Neutrophil (primary cell): Measurements from ENCODE around the gene LRR1.

Source experiments
- H3K27ac ChIP-seq: fragments of 200-600 bp; sonication (generic); 2 replicates; pipeline ENCODE4 v1.5.1; 2016; ENCODE audit warnings: mild to moderate bottlenecking, moderate library complexity
- H3K27me3 ChIP-seq: fragments of 200-600 bp; sonication (generic); 2 replicates; pipeline ENCODE4 v1.6.0; 2016; ENCODE audit warnings: mild to moderate bottlenecking
- H3K36me3 ChIP-seq: fragments of 200-600 bp; sonication (generic); 2 replicates; pipeline ENCODE4 v1.5.1; 2017
- H3K4me1 ChIP-seq, 2 experiments: fragments of 200-600 bp in 1 of 2; sonication (generic) in 1 of 2; 1 replicate in 1 of 2; 2 replicates in 1 of 2; pipeline versions ENCODE4 v1.5.1 to v1.6.1; 2013 to 2016; ENCODE audit warnings: low read depth in 1 of 2, low read length in 1 of 2, mild to moderate bottlenecking in 1 of 2, moderate library complexity in 1 of 2; ENCODE audit not compliant: control insufficient read depth in 1 of 2, insufficient read depth in 1 of 2
- H3K4me3 ChIP-seq, 2 experiments: fragments of 200-600 bp in 1 of 2; sonication (generic) in 1 of 2; 1 replicate in 1 of 2; 2 replicates in 1 of 2; pipeline ENCODE4 v1.5.1; 2013 to 2016; ENCODE audit warnings: low read depth in 1 of 2, low read length in 1 of 2, mild to moderate bottlenecking in 1 of 2, moderate library complexity in 1 of 2
- H3K9me3 ChIP-seq: fragments of 200-600 bp; sonication (generic); 2 replicates; pipeline ENCODE4 v1.5.1; 2016
- TF ChIP-seq, protein P1 (sequence below): fragments of 200-600 bp; sonication (generic); IDR thresholded peaks from 2 replicates; pipeline ENCODE4 v1.5.1; 2016; ENCODE audit warnings: antibody characterized with exemption

Gene LRR1

DNA sequence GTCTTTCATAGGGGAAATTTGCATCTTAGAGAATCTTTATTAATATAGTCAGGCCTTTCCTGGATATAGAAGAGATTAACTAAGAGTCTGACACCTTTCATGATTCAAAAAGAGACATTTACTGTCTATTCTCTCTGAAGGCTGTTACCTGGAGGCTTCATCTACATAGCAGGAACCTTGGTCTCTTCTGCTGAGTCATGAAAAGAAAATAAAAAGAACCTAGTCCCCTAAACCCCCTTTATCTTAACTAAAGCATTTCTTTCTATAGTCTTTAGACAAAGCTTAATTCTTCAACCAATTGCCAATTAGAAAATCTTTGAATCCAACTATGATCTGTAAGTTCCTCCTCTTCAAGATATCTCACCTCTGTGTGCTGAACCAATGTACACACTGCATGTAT, 45.6 kb upstream of the LRR1 start:
- Histone ChIP-seq H3K4me1 (no peaks in the 10 kb centered on the region), H3K9me3 (no peaks in the 10 kb centered on the region), H3K4me3 (no peak overlapping the region), H3K36me3 (no peaks in the 10 kb centered on the region), H3K27me3 (no peaks in the 10 kb centered on the region), H3K27ac (no peak overlapping the region)
- TF ChIP-seq, protein P1, sequence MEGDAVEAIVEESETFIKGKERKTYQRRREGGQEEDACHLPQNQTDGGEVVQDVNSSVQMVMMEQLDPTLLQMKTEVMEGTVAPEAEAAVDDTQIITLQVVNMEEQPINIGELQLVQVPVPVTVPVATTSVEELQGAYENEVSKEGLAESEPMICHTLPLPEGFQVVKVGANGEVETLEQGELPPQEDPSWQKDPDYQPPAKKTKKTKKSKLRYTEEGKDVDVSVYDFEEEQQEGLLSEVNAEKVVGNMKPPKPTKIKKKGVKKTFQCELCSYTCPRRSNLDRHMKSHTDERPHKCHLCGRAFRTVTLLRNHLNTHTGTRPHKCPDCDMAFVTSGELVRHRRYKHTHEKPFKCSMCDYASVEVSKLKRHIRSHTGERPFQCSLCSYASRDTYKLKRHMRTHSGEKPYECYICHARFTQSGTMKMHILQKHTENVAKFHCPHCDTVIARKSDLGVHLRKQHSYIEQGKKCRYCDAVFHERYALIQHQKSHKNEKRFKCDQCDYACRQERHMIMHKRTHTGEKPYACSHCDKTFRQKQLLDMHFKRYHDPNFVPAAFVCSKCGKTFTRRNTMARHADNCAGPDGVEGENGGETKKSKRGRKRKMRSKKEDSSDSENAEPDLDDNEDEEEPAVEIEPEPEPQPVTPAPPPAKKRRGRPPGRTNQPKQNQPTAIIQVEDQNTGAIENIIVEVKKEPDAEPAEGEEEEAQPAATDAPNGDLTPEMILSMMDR: no peak

GRCh38 chr14:49553892-49554291, 44.8 kb upstream of the LRR1 start:
- TF ChIP-seq, protein P1: no peak
- Histone ChIP-seq H3K36me3 (no peaks in the 10 kb centered on the region), H3K9me3 (no peaks in the 10 kb centered on the region)

DNA sequence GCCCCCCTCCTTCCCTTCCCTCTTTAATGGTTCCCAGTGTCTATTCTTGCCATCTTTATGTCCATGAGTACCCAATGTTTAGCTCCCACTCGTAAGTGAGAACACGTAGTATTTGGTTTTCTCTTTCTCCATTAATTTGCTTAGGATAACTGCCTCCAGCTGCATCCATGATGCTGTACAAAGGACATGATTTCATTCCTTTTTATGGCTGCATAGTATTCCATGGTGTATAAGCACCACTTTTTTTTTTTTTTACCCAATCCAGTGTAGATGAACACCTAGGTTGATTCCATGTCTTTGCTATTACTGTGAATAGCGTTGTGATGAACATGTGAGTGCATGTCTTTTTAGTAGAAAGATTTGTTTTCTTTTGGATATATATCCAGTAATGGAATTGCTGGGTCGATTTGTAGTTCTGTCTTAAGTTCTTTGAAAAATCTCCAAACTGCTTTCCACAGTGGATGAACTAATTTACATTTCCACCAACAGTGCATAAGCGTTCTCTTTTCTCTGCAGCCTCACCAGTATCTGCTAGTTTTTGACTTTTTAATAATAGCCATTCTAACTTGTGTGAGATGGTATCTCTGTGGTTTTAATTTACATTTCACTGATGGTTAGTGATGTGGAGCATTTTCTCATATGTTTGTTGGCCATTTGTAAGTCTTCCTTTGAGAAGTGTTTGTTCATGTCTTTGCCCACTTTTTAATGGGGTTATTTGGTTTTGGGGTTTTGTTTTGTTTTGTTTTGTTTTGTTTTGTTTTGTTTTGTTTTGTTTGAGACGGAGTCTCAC, 38.6 kb upstream of the LRR1 start:
- Histone ChIP-seq H3K4me1 (no peaks in the 10 kb centered on the region), H3K36me3 (no peaks in the 10 kb centered on the region), H3K9me3 (no peaks in the 10 kb centered on the region), H3K4me3 (no peak overlapping the region), H3K27ac (no peak overlapping the region), H3K27me3 (no peaks in the 10 kb centered on the region)
- TF ChIP-seq, protein P1: no peak

More at GRCh38 chr14:49553892-49554291, 44.8 kb upstream of the LRR1 start:
- no peaks in the 10 kb centered on the region for H3K27me3 ChIP-seq
- no peaks in the 10 kb centered on the region for H3K4me1 ChIP-seq
- no peak overlapping the region for H3K4me3 ChIP-seq
- no peak overlapping the region for H3K27ac ChIP-seq

DNA sequence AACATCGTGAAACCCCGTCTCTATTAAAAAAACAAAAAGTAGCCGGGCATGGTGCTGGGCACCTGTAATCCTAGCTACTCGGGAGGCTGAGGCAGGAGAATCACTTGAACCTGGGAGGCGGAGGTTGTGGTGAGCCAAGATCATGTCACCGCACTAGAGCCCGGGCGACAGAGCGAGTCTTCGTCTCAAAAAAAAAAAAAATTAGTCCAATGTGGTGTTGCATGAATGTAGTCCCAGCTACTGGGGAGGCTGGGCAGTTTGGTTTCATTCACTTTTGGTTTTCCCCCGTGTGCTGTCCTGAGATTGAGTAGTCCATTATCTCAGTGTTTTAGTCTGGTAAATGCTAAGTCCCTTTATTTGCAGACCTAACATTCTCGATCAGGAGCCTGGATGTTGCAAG, 32.0 kb upstream of the LRR1 start:
- H3K9me3 ChIP-seq: no peaks in the 10 kb centered on the region
- no peak overlapping the region for H3K27ac ChIP-seq
- no peaks in the 10 kb centered on the region for H3K27me3 ChIP-seq
- no peaks in the 10 kb centered on the region for H3K36me3 ChIP-seq
- TF ChIP-seq, protein P1: no peak
- H3K4me3 ChIP-seq: no peak overlapping the region
- H3K4me1 ChIP-seq: no peaks in the 10 kb centered on the region

- Histone ChIP-seq H3K27me3 (no peaks in the 10 kb centered on the region), H3K36me3 (no peaks in the 10 kb centered on the region), H3K27ac (no peak overlapping the region), H3K4me3 (no peak overlapping the region), H3K9me3 (no peaks in the 10 kb centered on the region), H3K4me1 (no peaks in the 10 kb centered on the region)
- TF ChIP-seq, protein P1: no peak
Observed at GRCh38 chr14:49569281-49569680, 29.5 kb upstream of the LRR1 start.
